DMS 273 (cell line): ENCODE measurements around the gene VAPB.

ENCODE experiments used
- DNase-seq: peaks from one replicate; lab custom pipeline; 2025; ENCODE audit not compliant: unreplicated experiment; lab: John Stamatoyannopoulos, UW

VAPB gene

DNA sequence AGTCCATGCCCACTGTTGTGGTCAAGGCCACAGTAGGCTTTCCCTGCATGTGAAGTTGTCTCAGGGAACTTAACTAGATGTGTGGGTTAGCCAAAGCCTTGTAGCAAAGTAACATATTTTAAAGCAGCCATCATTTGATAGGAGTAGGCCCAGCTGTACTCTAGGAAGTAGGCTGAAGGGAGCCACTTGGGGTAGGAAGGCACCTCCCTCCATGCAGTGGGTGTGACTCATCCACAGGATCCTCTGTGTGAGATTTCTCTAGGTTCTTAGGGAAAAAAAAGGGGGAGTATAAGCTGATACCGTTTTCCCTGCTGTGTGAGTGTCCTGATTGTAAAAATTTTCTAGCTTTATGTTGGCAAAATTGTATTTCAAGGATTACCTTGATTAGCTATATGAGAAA lies 44.7 kb downstream of the VAPB start:
- no peak for DNase-seq

DNA sequence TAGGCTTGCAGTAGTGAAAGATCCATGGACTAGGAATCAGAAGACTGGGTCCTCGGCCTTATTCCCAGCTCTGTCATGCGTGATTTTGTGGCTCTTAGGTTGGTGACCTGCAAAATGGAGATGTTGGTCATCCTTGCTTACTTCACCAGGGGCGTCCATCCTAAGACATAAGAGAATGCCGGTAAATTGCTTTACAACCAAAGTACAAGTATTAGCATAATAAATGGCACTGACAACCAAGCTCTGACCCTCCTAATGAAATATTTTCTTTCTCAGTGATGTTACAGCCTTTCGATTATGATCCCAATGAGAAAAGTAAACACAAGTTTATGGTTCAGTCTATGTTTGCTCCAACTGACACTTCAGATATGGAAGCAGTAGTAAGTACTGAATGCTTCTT lies 45.3 kb downstream of the VAPB start:
- no peak for DNase-seq

DNA sequence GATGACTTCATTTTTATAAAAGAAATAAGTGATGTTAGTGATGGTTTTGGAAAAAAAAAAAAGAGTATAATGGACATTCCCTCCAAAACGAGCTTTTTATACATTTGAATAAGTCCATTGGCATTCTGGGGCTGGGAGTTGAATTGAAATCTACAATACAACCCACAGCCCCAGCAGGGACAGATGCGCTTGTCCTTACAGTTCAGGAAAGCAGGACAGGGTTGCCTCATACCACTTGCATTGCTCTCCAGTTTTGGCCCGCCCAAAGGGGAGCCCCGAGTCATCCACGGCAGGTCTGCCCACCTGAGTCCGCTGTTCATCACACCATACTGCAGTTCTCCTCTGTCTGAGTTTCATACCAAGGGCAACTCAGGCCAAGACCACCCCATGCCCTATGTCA lies 46.2 kb downstream of the VAPB start:
- DNase-seq: no peak

DNA sequence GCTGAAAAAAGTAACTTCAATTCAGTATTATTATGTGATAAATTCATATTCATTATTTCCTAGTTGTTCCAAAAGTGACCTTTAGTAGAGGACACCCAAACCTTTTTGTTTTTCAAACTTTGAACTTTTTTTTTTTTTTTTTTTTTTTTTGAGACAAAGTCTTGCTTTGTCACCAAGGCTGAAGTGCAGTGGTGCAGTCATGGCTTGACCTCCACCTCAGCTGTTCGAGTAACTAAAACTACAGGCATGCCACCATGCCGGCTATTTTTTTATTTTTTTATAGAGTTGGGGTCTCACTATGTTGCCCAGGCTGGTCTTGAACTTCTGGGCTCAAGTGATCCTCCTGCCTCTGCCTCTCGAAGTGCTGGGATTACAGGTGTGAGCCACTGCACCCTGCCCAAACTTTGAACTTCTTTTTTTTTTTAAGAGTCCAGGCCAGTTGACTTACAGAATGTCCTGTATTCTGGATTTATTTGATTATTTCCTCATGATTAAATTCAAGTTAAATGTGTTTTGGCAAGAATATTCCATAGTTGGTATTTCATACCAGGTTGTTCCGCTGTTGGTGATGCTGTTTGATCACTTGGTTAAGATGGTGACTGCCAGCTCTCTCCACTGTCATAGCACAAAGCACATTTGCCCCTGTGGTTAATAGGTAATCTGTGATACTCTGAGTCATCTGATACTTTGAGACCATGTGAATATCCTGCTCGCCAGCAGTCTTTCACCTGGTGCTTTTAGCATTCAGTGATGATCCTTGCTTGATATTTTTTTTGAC lies 48.0 kb downstream of the VAPB start:
- no peak for DNase-seq

DNA sequence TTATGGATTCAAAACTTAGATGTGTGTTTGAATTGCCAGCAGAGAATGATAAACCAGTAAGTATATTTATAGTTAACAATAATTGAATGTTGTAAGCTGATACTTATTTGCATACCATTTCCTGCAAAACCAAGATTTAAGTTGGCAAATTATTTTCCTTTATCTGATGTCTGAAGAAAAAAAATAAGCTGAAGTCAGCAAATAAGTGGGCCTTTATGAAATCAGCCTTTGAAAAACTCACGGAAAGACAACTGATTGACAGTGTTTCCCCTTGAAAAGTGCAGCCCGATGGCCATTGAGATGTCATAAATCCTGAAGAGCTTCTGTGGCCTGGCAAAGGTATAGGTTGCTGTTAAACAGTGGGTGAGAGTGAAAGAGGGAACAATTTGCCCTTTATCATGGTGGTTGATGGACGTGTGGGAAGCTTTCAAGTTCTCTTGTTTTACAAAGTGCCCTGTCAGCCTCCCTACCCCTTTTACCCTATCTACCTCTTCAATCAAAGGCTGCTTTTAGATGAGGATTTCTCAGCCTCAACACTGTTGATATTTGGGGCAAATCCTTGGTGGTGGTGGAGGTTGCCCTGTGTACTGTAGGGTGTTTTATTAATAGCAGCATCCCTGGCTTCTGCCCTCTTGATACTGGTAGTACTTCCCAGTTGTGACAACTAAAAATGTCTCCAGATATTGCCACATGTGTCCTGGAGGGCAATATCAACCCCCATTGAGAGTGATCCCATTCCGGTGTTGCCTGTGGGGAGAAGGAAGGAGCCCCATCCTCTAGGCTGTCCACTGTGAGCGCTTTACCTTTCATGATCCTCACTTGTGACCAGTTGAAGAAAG lies 50.2 kb downstream of the VAPB start:
- no peak for DNase-seq

DNA sequence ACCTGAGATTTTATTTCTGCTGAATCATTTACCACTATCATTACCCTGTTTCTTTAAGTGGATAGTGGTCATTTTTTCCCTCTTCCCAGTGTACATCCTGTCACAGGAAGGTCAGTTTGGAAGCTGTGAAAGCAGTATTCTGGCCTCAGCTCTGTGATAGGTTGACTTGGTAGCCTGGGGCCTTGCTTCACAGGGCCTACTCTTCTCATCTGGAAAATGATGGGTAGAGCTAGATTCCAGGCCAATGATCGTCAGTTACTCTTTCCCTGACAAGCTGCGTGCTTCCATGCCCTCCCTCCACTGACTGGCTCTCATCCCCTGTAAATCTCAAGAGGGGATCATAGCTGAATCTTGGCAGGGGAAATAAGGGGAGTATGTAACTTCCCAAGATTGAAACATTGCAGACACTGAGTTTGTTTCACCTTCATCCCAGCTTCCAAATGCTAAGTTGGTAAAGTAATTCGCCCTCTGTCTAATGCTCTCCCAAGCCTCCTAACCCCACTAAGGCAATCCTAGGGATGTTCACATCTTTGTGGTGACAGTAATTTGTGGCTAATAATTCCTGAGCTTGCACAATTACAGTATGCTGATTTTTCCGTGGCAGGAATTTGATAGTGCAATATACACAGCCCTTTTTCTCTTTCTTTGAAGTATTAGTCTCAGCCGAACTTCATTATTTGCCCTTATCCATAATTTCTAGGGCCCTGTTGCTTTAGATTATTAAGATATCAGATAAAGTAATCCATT lies 51.2 kb downstream of the VAPB start:
- no peak for DNase-seq

DNA sequence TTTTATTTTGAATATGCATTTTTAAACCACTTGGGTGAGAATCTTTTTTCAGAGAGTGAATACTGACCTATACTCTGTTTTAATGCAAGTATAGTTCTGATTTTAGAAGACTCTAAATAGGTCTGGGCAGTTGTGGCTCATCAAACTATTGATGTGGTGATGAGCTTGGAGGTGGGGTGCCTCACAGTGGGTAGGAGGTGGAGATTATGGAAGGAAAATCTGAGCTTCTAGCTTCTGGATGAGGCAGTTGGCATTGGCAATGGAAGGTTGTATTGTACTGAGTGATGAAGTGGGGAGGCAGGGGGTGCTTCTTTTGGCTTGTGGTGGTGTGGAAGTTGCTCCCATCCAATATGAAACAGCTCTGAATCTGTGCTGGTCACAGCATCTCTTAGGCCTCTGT lies 52.7 kb downstream of the VAPB start:
- no peak for DNase-seq

DNA sequence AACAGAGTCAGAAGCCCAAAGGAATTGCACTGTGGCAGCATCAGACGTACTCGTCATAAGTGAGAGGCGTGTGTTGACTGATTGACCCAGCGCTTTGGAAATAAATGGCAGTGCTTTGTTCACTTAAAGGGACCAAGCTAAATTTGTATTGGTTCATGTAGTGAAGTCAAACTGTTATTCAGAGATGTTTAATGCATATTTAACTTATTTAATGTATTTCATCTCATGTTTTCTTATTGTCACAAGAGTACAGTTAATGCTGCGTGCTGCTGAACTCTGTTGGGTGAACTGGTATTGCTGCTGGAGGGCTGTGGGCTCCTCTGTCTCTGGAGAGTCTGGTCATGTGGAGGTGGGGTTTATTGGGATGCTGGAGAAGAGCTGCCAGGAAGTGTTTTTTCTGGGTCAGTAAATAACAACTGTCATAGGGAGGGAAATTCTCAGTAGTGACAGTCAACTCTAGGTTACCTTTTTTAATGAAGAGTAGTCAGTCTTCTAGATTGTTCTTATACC lies 55.8 kb downstream of the VAPB start:
- no peak for DNase-seq

DNA sequence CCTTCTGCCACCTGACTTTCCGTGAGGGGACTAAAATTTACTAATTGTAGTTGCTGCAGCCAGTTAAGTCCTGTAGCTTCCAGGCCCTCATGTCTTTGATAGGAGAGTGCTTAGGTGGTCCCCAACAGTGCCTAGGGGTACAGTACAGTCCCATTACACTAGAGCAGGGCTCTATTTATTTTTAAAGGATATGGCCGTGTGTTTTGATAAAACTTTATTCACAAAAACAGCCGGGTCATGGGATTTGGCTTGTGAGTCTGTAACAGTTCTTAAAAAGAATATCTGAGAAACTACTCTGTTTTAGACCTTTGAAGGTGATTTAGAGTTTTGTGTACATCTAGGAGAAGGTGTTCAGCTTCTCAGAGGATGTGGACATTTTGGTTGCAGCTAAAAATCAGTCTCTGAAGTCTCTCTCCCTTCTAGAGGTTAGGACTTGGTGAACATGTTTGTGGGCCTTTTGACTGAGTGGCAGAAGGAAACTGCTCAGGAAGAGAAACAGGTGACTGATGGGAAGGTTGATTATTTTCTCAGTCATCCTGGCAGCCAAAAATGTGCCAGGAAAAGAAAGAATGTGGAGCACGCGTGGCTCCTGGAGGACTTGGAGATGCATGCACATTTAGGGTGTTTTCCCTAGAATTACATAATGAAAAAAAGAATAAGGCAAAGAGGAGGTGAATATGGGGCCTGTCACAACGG lies 57.4 kb downstream of the VAPB start:
- DNase-seq: no peak

DNA sequence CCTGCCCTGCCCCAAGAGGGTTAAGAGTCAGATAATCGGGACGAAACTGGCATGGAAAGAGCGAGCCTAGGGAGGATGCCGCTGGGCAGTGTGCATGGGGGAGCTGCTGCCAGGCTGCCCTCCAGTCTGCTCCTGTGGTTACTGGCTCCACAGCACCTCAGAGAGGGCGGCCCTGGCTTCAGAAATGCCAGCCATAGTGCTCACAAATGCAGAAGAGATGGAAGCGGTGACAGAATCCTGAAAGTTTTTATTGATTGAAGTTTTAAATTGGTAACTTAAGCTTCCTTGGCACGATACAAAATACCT lies 57.9 kb downstream of the VAPB start:
- no peak for DNase-seq

DNA sequence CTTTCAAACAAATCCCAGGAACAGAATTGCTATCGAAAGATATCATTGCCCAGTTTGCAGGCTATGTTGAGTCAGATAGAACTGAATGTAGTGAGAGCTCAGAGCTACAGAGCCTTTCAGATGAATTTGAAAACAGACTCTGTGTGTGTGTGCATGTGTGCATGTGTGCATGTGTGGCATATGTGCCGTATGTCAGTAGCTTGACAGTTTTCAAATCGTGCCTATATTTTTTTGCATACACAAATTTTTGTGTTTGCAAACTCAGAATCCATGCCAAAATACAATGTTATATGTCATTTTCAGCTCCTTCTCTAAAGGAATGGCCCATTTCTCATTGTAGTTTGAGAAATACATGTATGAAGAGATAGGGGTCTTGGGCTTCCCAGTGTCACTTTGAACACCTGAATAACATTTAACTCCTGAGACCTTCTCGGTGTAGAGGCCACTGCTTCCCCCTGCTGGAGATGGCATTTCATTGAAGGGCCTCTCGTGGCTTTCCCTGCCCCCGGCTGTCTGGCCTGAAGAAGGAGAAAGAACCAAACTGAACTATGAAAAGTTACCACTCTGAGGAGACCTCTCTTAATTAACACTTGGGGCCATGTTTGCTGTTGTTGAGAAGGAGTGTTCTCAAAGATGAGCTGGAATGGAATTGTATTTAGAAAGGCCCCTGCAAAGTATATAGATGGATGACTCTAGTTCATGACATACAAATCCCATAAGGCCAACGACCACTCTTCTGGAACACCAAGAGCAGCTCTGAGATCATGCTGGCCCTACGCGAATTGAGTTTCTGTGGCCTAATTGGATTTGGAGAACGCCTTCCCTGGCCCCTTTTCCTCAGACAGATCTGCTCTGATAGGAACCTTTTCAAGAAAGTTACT lies 58.7 kb downstream of the VAPB start:
- DNase-seq: peak; percentile 72

DNA sequence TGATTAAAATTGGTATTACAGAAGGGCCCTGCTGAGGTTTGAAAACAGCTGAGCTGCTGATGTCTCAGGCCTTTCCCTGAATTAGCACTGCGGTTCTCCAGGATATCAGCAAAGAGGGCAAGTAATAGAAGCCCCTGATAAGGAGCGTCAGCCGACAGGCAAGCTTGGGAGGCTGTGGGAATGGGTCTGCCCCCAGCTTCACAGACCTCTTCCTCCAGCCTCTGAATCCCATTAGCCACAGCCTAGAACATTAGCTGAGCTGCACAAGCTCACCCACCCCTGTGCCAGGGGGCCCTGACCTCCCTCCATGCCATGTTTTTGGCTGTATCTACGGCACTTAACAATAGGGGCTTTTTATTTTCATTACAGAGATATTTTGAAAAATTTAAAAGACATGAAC lies 59.9 kb downstream of the VAPB start:
- DNase-seq: no peak

DNA sequence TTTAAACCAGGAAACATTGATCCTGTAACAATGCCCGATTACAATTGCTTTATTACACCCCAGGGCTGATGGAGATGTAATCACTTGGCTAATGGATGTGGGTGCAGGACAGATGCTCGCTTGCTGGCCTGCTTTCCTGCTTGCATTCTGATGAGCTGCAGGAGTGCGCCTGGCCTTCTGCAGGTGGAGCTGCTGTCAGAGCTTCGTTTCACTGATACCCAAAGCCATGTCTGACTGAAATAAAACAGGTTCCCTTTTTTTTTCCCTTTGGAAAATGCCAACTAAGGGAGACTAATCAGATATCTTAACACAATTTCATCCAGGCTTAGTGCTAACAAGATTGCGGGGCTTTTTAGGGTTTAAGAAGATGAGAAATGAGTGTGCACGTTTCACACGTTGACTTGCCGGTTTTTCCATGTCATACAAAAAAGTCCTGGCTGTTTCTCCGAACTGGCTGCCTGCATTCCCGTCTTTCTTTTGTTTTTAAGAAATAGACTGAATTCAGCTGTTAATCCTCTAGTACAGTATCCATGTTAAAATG lies 60.7 kb downstream of the VAPB start:
- DNase-seq: no peak

DNA sequence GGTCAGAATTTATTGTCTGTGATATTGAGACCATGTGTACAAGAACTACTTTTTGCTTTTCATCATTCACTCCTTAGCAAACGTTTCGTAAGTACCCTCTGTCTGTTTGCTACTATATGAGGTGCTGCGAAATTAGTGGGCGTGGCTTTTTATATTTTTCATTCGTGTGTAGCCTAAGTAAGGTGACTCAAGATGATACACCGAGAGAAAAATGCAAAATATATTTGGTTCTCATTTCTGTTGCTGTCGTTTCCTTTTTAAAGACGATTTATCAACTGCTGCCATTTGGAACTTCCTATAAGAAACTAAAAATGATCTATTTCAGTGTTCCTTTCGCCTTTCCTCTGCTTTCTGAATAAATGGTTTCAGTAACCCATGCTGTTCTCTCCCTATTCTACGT lies 61.2 kb downstream of the VAPB start:
- no peak for DNase-seq

DNA sequence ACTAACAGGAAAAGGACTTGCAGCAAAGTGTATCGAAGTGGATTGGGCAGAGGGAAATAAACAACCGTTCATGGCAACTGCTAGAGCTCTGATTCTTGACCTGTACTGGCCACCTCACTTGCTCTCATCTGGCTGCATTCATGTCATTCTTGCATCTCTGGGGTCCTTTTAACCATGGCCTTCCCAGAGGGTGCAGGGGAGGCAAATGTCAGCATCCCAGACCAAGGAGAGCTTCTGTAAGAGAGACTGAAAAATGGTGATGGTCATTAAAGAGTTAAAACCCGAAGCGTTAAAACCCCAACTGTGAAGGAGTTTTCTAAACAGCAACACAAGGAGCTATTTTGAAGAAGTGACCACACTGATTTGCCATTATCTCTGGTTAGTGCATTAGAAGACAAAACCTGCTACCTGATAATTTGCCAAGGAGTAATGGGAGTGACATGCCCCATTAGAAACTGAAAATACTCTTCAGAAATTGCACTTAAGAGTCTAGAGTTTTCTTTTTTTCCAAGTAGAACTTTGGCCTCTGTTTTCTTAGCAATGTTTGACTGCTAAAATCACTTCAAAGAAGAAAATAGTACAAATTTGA lies 63.7 kb downstream of the VAPB start:
- no peak for DNase-seq

DNA sequence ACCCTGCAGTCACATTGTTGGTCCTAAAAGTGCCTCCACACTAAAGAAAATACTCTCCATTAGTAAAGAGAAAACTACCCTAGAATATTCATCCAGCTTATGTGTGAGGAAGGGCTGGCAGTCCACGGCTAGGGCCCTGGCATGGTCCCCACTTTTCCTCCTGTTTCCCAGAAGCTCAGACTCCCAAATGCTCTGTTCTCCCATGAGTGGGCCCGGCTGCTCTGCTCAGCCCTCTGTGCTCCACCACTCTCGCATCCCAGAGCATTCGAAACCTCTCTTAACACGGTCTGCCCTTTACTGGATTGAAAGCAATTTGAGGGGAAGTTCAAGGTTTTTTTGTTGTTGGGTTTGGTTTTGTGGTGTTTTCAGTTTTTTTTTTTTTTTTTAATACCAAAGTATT lies 64.4 kb downstream of the VAPB start:
- no peak for DNase-seq

DNA sequence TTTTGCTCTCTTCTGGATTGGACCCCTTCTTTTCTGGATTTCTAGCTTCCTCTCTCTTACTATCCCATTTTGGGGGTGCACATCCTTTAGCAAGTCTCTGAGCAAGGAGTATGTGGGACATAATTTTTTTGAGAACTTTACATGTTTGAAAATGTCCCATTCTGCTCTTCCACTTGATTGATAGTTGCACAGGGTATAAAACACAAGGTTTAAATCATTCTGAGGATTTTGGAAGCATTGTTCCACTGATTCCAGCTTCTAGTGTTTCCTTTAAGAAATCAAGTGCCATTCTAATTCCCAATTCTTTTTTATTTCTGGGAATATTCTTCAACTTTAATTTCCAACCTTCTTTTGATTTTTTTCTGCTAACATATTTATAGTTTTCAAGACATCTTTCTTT lies 65.4 kb downstream of the VAPB start:
- DNase-seq: no peak

DNA sequence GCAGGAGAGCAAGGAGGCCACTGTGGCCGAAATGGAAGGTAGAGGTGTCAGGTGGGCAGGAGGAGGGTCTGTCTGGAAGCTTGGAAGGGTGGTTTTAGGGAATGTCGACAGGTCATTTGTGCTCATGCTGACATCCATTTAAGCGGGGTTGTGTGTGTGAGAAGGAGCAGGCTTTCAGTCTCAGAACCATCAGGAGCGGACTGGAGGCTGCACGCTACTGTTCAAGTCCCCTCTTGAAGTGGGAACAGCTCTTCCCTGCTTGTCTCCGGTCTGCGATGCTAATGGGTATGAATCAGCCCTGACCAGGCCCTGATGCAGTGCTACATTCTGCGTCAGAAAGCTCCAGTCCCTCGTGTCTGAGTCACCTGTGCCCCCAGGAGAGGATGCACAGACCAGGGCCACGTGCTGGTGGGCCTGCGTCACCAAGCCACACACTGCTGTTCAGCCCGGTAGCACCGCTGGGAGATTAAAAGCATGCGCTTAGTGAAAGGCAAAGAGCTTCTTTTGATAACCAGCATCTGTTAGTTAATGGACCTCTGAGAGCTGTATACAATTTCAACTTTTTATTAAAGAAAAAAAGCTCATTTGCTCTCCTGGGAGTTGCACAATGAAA lies 68.2 kb downstream of the VAPB start:
- DNase-seq: no peak
